PC-9 (cell line): ENCODE data around the gene BLM.

Experiments used
- CTCF ChIP-seq: fragments of 200-600 bp; sonication (generic); conservative IDR thresholded peaks from 2 replicates; pipeline ENCODE4 v1.6.1; 2017; ENCODE audit warnings: mixed run types, antibody characterized with exemption, mild to moderate bottlenecking, moderate library complexity
- EZH2 ChIP-seq: fragments of 200-600 bp; sonication (generic); IDR thresholded peaks from 2 replicates; pipeline ENCODE4 v1.8.0; 2017; ENCODE audit warnings: antibody characterized with exemption, low read depth

DNA sequence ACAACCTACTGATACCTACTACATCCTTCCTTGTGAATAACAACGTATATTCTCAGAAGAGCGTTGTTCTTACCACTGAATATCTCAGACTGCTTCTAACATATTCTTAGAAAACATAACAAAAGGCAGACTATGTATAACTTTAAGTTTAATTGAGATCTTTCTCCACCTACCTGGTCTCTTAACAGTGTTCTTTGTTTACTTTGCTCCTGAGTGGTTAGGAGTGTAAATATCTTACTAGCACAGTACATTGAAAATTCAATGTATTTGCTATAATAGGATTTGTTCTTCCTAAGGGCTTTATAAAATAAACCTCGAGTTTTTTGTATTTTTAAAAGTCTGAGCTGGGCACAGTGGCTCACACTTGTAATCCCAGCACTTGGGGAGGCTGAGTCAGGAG lies 7.9 kb upstream of the BLM start:
- no peak for TF ChIP-seq CTCF
- no peak for TF ChIP-seq EZH2
